ENCODE results near the gene KIAA0040.

GRCh38 chr1:175155473-175155856, 37.1 kb downstream of the KIAA0040 start:
- TF ChIP-seq EZH2 (IDR thresholded peaks at IDR 0.05; ENCODE audit: insufficient read depth, poor library complexity, severe bottlenecking) (no peak), EZH2phosphoT487 (IDR thresholded peaks at IDR 0.05; ENCODE audit: insufficient read depth, low read depth) (no peak)

All from GM23248 (cell line).